GM18498 (cell line): ENCODE results near the gene CNST.
"Not testable (repeated sequence)": the region's sequence is repeated elsewhere in the genome, so short reads cannot be mapped to it uniquely, and the experiment has no call there.

Experiments
- ATAC-seq: cut with Tn5 transposase; IDR thresholded peaks from one replicate; pipeline ENCODE4 v1.9.1; 2021; ENCODE audit warnings: mild to moderate bottlenecking, moderate library complexity; ENCODE audit not compliant: unreplicated experiment

CNST gene

DNA sequence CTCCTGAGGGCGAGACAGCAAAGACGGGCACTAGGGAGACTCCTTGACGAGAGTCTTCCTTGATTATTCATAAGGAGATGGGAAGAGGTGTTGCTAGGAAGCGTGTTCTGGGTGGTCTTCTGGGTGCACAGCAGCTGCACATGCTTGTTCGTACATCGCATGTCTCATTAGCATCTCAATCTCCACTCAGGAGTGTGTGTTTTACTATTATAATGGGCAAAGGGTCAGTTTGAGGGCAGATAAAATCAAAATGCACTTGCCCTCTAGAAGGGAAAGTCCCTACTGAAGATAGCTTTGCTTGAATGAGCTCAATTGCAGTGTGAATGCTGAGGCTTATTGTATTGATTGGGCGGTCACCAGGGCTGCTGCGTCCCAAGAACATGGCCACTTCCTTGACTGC lies 107.8 kb downstream of the CNST start:
- ATAC-seq: no peak

DNA sequence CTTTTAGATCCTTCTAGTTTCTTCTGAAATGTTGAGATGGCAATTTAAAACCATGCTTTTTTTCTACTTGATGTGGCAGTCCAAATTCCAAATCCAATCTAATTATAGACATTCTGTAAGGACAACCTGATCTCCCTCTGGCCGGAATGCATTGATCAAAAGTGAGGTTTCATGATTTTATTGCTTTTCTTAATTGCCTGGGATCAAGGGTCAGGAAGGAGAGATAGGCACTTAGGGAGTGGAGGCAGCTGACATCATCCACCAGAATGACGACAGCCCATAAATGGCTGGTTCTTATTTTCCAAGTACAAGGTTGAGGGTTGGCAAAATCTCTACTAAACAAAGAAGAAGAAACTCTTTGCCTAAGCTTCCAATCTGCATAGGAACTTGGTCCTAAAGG lies 111.6 kb downstream of the CNST start:
- no peak for ATAC-seq

DNA sequence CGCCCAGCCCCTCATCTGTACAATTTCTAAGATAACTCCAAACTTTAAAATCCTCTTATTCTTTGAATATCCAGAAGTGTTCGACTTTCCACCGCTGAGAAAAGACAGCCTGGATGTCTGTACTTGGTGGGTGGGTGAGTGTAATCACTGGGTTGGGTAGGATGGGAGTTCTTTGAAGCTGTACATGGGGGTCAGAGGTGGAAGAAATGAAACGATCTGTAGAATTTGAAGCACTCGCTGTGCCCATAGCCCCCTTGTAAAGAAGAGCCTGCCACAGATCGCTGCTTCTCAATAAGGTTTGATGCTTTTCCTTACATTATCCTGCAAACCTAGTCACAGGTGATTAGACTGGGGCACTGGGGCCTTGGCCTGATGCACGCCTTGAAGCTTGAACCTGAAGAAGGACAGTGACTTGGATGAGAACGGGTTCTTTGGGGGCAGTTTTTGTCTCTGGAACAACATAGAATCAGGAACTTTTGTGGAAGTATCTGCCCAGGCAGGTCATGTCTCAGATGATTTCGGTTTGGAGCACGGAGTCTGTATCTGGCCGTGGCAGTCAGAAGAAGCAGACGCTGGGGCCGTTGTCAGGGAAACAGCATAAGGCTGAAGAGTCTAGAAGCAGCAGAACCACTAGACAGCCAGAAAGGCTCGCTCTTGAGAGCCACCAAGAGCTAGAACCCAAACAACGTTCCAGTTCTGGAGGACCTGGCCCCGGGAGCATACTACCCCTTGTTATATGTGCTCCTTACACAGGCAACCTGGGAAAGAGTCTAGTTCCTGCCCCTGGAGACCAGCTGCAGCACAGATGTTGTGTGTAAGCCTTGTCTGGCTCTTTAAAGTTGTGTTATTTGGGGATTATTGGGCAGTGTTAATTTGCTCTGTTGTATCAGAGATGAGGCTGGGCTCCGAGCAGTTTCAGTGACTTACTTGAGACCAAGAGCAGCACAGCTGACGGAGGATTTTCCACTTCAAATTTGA lies 112.8 kb downstream of the CNST start:
- ATAC-seq: no peak

- ATAC-seq: no peak
Measured at GRCh38 chr1:246679794-246680177, 113.5 kb downstream of the CNST start.

GRCh38 chr1:246680190-246680589 lies 113.9 kb downstream of the CNST start:
- ATAC-seq: no peak

GRCh38 chr1:246680696-246681130 lies 114.5 kb downstream of the CNST start:
- ATAC-seq: no peak

- no peak for ATAC-seq
Measured at GRCh38 chr1:246681900-246682895, 115.9 kb downstream of the CNST start.

GRCh38 chr1:246683521-246683920 lies 117.3 kb downstream of the CNST start:
- ATAC-seq: no peak

DNA sequence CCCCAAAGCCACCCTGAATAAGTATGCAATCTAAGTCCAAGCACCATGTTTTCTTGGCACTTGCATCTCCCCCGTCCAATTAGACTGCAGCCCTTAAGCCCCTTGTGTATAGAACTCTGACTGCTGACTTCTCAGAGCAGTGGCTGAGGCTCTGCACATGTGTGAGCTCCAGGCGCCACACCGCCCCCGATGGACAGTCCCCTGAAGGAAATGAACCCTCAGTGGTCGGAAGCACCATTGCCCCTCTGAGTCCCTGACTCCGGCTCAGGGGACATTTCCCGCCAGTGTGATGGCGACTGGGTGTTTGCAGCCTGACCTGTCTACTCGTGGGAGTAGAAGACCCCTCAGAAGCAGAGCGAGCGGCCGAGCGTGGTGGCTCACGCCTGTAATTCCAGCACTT lies 120.7 kb downstream of the CNST start:
- no peak for ATAC-seq

DNA sequence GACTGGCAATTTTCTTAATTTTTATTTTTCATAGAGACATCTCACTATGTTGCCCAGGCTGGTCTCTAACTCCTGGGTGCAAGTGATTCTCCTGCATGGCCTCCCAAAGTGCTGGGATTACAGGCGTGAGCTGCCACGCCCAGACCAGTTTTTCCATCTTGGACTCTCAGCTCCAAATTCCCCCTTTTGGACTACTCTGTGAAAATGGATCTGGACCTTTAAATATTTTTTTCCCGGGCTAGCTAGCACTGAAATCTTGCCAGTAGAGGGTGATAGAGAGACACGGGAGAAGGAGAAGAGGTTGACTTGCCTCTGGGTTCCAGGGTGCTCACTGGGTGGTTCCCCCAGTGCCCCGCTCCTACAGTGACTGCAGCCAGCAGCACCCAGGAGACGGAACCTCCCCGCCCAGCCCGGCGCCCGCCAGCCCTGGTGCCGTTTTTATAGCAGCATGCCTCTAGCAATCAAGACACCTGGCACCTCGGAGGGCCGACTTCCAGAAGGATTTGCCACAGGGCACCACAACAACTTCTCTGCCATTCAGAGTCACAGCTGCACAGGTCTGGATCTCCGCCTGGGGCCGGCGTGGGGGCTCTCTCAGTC lies 123.3 kb downstream of the CNST start:
- ATAC-seq: peak; percentile 96

DNA sequence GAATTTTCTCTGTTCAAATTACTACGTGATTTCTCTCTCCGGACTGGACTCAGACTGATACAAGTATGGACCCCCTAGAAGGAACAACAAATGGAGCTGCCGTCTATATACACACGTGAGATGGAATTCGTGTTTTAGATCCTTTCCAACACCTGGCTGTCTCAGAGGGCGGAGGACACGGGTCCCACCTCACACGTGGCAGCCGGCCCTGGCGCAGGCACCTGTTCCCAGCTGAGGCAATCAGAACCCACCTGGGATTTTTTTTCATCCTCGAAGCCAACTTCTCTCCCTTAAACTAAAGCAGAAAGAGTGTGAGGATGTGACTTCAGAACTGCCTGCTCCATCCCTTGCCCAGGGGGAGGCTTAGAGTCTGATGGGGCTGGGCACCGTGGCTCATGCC lies 123.8 kb downstream of the CNST start:
- ATAC-seq: no peak

- ATAC-seq: no peak
Measured at GRCh38 chr1:246691622-246692495, 125.6 kb downstream of the CNST start.

GRCh38 chr1:246694213-246694895 lies 128.1 kb downstream of the CNST start:
- ATAC-seq: not testable (repeated sequence)

DNA sequence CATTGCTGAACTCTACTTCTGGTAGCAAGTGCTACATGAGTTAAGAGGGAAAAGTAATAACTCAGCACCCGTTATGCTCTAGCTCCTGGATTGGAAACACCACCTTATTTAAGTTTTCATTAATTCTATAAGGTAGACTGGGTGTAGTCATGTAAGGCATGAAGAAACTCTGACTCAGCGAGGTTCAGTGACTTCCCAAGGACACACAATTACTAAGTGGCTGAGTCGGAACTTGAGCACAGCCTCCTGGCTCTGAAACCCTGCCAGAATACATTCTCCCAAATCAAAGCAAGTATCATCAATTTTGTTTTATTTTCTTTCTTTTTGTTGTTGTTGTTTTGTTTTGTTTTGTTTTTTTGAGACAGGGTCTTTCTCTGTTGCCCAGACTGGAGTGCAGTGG lies 128.9 kb downstream of the CNST start:
- no peak for ATAC-seq

- no peak for ATAC-seq
Measured at GRCh38 chr1:246695666-246696065, 129.4 kb downstream of the CNST start.

DNA sequence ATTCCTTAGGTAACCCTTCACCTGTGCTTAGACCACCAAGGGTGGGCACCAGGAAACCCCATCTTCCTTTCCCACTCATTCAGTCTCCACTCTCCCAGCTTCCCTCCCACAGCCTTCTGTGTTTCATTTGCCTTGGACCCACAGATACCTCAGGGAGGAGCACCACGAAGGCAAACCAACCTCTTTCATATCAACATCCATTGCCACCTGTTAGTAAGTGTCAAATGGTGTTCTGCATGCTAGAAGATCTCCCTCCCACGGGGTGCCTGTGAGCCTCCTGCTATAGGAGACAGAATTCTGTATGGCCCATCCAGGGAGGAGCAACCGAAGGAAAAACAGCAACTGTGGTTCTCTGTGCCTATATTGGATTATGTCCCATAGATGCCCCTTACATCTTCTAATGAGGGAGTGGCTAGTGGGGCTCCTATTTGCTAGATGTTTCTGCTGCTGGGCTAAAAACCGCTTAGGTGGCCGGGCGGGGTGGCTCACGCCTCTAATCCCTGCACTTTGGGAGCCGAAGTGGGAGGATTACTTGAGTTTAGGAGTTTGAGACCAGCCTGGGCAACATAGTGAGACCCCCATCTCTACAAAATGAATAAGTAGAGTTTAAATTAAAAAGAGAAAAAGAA lies 132.3 kb downstream of the CNST start:
- no peak for ATAC-seq

- peak; percentile 93 for ATAC-seq
Measured at GRCh38 chr1:246699095-246699735, 133.0 kb downstream of the CNST start.

- ATAC-seq: no peak
Measured at GRCh38 chr1:246703581-246703980, 137.3 kb downstream of the CNST start.

DNA sequence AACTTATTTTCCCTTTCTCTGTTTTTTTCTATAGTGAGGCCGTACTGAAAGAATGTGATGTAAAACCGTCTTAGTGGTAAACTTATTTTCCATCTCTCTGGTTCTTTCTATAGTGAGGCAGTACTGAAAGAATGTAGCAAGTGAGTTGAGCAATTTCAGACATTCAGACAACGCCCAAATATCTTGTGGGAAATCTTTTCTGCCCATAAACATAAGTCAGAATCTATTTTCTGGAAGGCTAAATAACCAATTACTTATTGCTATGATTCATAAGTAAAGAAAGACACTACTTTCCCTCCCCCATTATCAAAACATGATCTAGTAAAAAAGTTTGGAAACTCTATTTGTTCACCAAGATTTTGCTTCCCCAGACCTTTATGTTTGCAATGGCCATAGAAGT lies 139.1 kb downstream of the CNST start:
- no peak for ATAC-seq
